Activated CD8-positive, alpha-beta memory T cell treated with anti-CD3 and anti-CD28 coated beads, Interleukin-2, amount 50 U/mL, for 48 hours (primary cell): ENCODE measurements around the gene TRIM68.

Source experiments
- DNase-seq: peaks from one replicate; pipeline ENCODE4 v3.0.0-alpha.2; 2020

The TRIM68 gene

GRCh38 chr11:4607781-4608666 is at the start of gene TRIM68:
Gene TRIM68 (minus strand): TSS chr11:4608231. CDS start chr11:4605504, 2,727 bp downstream.
- DNase-seq = peak; percentile 94

GRCh38 chr11:4654635-4655369 is 46.8 kb upstream of the TRIM68 start:
- DNase-seq = no peak

- DNase-seq = no peak
These were observed 39.7 kb upstream of the TRIM68 start for GRCh38 chr11:4647766-4648165.

GRCh38 chr11:4645974-4646373 is 37.9 kb upstream of the TRIM68 start:
- no peak for DNase-seq

- no peak for DNase-seq
These were observed 36.2 kb upstream of the TRIM68 start for GRCh38 chr11:4644233-4644632.

GRCh38 chr11:4643682-4644081 is 35.7 kb upstream of the TRIM68 start, which contains the start of gene OR51E1:
Gene OR51E1 (plus strand): TSS chr11:4643982. CDS start chr11:4652527, 8,545 bp downstream.
- DNase-seq = no peak

GRCh38 chr11:4643076-4643475 is 35.0 kb upstream of the TRIM68 start:
- no peak for DNase-seq

- DNase-seq = no peak
These were observed 34.0 kb upstream of the TRIM68 start for GRCh38 chr11:4642043-4642442.

GRCh38 chr11:4641501-4641900 is 33.5 kb upstream of the TRIM68 start:
- no peak for DNase-seq

GRCh38 chr11:4639931-4640330 is 31.9 kb upstream of the TRIM68 start:
- DNase-seq = no peak

- no peak for DNase-seq
These were observed 29.6 kb upstream of the TRIM68 start for GRCh38 chr11:4637662-4638047.

GRCh38 chr11:4636962-4637661 is 29.1 kb upstream of the TRIM68 start, which contains the start of gene OR51D1:
Gene OR51D1 (plus strand): TSS chr11:4637477. CDS start chr11:4639791, 2,314 bp downstream.
- peak; percentile 83 for DNase-seq

- no peak for DNase-seq
These were observed 28.1 kb upstream of the TRIM68 start for GRCh38 chr11:4636136-4636535.

- DNase-seq = peak; percentile 78
These were observed 18.4 kb upstream of the TRIM68 start for GRCh38 chr11:4626207-4627099.

- no peak for DNase-seq
These were observed 11.5 kb upstream of the TRIM68 start for GRCh38 chr11:4619514-4619913.

GRCh38 chr11:4615856-4616444 is 7.9 kb upstream of the TRIM68 start:
- DNase-seq = no peak

- DNase-seq = no peak
These were observed 4.0 kb upstream of the TRIM68 start for GRCh38 chr11:4611986-4612385.

- no peak for DNase-seq
These were observed 2.4 kb upstream of the TRIM68 start for GRCh38 chr11:4610258-4610935.

GRCh38 chr11:4607096-4607495 is 935 bp downstream of the TRIM68 start:
- no peak for DNase-seq

- no peak for DNase-seq
These were observed 1.6 kb downstream of the TRIM68 start for GRCh38 chr11:4606231-4607015.
